Activated T-cell treated with anti-CD3 and anti-CD28 coated beads, Interleukin-2, amount 50 U/mL, for 48 hours (primary cell): Measurements from ENCODE around the gene CNTLN.

Experiments
- DNase-seq, 2 experiments: peaks; one replicate each; pipeline ENCODE4 v3.0.0-alpha.2; 2020

CNTLN gene, protein sequence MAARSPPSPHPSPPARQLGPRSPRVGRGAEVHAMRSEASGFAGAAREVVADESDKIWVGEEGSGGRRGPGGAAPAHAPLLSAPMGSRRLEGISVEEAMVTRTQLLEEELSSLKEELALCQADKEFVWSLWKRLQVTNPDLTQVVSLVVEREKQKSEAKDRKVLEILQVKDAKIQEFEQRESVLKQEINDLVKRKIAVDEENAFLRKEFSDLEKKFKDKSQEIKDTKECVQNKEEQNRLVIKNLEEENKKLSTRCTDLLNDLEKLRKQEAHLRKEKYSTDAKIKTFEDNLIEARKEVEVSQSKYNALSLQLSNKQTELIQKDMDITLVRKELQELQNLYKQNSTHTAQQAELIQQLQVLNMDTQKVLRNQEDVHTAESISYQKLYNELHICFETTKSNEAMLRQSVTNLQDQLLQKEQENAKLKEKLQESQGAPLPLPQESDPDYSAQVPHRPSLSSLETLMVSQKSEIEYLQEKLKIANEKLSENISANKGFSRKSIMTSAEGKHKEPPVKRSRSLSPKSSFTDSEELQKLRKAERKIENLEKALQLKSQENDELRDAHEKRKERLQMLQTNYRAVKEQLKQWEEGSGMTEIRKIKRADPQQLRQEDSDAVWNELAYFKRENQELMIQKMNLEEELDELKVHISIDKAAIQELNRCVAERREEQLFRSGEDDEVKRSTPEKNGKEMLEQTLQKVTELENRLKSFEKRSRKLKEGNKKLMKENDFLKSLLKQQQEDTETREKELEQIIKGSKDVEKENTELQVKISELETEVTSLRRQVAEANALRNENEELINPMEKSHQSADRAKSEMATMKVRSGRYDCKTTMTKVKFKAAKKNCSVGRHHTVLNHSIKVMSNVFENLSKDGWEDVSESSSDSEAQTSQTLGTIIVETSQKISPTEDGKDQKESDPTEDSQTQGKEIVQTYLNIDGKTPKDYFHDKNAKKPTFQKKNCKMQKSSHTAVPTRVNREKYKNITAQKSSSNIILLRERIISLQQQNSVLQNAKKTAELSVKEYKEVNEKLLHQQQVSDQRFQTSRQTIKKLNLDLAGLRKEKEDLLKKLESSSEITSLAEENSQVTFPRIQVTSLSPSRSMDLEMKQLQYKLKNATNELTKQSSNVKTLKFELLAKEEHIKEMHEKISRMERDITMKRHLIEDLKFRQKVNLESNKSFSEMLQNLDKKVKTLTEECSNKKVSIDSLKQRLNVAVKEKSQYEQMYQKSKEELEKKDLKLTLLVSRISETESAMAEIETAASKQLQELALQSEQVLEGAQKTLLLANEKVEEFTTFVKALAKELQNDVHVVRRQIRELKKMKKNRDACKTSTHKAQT (N-terminal part only)

DNA sequence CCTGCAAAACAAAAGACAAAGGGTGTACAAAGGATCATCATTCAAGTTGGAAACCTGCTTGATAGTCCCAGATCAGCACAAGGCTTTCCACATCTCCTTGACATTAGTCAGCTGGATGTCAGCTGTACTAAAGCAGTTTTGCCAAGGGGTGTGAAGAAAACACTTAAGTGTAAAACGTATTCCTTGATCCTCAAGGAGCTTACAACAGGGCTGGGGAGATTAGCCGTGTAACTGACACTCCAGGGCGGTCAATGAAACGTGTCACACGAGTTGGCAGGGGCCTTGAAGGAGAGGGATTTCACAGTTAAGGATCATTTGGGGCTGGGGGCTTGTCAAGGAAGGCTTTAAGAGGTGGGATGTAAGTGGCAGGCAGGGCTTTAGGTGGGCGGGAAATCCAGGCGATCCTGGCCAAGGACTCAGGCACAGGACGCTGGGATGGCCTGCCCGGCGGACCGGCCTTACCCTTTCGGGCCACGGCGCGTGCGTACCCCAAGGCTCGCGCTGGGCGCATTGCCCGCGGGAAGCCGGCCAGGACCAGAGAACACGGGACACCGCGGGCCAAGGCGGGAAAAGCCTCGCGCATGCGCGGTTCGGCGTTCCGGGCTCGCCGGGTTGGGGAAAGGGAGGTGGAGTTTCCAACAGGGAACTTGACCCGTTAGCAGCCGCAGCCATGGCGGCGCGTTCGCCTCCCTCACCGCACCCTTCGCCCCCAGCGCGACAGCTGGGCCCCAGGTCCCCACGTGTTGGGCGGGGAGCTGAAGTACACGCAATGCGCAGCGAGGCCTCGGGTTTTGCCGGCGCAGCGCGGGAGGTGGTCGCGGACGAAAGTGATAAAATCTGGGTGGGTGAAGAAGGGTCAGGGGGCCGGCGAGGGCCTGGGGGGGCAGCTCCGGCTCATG, at the start of gene CNTLN:
TSS of gene CNTLN (plus strand) at position 645 of the 899 bp plus-strand sequence. CDS start at position 671, 26 bp downstream.
- peak; percentile 57 to 68 for DNase-seq

DNA sequence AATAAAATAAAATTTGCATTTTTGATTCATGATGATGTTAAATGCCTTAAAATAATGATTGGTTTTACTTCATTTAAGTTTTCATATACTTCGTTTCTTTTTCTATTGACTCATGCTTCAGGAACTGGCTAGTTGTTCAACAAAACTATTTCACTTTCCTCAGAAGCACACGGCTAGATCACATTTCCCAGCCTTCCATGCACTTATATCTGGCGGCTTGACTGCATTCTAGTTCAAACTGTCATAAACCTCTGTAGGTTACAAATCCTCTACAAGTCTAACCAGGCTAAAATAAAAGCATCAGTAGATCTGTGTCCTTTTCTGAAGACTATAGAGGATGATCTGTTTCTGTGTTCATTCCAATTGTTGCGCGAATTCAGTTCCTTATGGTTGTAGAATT, 46.3 kb upstream of the CNTLN start:
- DNase-seq = no peak

DNA sequence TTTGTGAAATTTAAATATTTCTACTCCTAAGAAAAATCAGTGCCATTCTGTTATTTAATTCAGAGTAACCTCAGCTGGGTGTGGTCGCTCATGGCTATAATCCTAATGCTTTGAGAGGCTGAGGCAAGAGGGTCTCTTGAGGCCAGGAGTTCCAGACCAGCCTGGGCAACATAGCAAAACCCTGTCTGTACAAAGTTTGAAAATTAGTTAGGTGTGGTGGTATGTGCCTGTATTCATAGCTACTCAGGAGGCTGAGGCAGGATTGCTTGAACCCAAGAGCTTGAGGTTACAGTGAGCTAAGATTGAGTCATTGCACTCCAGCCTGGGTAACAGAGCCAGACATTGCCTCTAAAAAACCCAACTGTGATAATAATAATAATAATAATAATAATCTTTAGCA, 44.8 kb upstream of the CNTLN start:
- no peak for DNase-seq

DNA sequence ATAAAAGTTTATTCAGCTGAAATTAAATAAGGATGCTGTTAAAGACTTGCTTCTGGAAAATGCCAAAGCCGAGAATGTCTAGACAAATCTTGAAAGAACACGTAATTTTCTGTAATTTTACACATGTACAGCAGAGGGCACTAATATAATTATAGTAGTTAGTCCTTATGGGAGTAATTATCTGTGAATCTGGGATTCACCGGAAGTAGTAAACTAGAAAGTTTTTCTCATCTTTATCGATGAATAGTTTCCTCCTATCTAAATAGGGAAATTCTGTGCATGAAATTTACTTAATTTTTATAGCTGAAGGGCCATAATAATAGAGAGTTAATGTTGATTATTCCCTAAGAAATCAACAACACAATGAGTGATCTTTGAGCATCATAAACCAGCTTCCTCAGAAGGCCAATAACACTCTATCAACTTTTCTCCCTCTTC, 18.4 kb upstream of the CNTLN start:
- no peak for DNase-seq

DNA sequence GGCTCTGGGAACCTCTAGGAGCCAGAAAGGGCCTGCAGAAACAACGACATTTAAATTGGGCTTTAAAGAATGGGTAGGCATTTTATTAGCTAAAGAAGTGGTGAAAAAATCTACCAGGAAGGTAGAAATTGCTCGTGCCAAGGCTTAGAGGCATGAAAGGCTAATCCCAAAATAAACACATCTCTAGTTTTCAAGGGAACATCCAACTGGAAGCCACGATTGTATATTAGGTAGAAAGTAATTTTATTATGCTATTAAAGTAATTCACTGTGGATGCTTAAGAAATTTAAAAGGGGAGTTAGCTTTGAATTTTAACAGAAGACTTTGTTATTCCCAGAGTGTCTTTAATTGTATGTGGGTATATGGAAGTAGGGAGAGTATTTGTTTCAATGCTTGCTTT, 17.5 kb upstream of the CNTLN start:
- DNase-seq = no peak

DNA sequence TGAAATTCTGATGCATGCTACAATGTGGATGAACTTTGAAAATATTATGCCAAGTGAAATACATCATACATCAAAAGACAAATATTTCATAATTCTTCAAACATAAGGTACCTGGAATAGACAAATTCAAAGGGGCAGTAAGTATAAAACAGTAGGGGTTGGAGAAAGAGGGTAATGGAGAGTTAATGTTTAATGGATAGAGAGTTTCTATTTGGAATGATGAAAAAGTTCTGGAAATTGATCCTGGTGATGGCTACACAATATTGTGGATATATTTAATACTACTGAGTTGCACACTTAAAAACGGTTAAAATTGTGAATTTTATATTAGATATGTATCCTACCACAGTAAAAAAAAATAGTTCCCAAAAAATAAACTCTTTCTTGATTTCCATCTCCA, 14.6 kb upstream of the CNTLN start:
- no peak for DNase-seq

DNA sequence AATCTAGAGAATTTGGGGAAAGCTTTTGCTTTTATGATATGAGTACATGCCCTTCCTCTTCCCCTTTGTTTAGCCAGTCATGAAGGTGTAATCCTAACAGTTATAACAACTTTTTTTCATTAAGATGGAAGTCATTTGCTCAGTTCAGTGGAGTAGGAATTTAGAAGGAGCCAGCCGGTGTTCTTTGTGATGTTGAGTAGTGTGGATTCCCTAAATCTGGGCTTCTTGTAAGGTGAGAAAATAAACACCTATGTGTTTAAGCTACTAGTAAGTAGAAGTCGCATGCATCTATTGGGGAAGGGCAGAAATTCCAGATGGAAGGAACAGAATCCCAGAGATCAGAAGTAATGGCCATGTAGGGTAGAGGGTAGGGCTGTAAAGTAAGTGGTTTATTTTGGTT, 13.6 kb upstream of the CNTLN start:
- DNase-seq = no peak

DNA sequence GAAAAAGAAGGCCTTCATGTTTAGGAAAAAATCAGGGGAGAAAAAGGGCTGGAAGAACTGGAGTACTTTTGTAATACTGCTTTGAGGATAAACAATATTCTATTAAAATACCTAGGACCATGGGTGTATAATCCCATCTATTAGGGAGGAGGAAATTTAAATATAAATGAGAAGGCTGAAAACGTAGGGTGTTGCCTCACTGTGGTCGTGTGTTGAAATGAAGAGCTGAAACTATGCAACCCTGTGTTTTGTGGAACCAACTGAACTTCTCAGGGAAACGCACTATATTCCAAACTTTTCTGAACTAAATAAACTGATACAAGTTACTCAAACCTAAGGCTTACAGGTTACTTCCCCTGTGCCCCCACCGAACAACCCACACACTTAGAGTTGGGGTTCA, 4.5 kb upstream of the CNTLN start:
- DNase-seq = no peak

DNA sequence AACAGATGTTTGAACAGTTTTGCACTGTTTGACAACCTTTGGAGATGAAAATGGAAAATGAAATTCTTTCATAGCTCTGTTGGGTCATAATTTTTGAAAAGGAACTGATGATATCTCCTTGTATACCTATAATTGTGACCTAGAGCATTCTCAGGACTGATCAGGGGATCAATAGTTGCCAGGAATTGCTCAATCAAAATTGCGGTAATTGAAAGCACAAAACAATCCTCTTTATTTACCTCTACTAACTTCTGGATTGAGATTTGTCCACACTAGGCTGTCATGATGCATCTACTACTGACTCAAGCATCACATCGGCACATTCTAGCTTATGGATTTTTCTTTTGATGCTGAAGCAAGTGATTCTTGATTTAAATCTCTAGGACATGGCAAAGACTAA, 4.1 kb upstream of the CNTLN start:
- DNase-seq = no peak

DNA sequence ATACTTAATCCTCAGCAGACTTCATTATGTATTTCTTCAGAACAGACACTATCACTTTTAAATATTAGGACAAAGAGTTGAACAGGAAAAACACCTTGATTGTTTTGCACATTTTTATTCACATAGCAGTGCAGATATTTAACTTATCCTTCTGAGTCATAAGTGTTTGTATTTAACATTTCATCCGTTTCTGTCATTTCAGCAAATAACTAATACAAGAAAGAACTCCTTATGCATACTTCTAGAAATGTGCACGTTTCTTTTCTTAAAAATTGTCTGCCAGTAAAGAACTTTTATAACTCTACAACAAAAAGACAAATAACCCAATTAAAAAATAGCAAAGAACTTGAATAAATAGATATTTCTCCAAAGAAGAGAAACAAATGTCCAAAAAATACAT, 3.3 kb upstream of the CNTLN start:
- no peak for DNase-seq

DNA sequence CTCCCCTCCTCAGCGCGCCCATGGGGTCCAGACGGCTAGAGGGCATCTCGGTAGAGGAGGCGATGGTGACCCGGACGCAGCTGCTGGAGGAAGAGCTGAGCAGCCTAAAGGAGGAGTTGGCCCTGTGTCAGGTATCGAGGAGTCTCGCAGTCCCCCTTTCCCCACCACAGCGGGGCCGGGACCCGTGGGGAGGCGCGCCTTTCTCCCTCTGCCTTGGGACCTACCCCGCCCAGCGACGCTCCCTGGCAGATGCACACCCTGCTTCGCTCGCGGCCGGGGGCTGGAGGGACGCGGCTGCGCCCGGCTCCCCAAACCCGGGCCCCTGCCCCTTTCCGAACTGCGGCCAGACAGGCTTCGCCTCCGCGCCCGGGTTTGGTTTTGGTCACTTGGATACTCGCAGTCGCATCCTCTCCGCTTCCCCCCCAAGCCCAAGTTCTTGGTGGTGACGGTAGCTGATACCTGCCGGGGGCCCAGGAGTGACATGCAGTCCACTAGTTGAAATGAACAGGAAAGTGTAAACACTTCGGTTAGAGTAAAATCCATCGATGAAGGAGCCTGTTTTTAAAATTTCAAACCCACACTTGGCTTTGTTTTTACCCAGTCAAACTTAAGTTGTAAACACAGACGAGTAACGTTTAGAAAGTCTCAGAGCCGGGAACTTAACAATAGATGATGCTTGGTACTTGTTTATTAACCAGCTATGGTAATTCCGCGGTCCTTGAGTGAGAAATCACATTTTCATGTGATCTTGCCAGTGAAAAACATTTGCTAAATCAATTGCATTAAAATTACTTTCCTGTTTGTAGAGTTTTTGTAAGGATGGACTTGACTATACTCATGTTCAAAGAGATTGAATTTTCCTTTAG, 688 bp downstream of the CNTLN start:
- DNase-seq = peak; percentile 17 to 19

DNA sequence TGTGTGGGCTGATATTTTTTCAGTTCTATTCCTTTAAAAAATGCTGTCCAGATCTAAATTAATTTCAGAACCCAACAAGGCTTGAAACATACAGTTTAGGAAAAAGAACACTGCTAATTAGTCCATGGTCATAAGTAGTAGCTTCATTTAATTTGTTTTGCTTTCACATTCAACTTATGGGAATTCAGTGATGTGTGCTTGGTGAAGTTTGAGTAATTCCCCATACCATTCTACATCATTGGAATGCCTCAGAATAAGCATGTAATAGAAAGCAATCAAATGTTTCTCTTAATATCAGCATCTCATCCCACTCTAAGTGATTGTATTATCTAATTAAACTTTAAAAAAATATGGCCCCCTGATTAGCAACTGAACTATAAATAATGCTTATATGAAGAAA, 2.7 kb downstream of the CNTLN start:
- no peak for DNase-seq

DNA sequence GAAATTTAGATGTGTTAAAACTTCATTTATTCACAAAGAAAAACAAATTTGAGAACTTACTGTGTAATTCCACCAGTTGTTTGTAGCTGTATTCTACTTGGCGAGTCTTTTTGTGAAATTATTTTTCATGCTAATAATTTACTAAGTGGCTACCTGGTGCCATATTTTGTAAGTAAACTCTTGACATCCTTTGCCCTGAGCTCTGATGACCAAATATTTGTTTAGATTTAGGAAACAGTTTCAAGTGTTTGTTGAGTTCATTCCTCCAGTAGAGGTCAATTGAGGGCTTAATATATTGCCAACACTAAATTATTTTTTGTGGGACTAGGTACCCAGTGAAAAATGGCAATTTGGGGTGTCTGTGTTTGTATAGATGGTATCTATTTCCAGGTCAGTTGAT, 3.7 kb downstream of the CNTLN start:
- no peak for DNase-seq

DNA sequence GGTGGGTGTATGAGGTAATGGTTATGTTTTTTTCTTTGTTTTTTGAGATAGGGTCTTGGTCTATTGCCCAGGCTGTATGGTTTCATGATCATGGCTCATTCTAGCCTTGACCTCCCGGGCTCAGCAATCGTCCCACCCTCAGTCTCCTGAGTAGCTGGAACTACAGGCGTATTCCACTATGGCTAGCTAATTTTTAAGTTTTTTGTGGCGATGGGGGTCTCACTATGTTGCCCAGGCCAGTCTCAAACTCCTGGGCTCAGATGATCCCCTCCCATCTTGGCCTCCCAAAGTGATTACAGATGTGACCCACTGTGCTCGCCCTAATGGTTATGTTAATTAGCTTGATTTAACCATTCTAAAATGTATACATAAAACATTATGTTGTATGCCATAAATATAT, 5.6 kb downstream of the CNTLN start:
- DNase-seq = no peak

DNA sequence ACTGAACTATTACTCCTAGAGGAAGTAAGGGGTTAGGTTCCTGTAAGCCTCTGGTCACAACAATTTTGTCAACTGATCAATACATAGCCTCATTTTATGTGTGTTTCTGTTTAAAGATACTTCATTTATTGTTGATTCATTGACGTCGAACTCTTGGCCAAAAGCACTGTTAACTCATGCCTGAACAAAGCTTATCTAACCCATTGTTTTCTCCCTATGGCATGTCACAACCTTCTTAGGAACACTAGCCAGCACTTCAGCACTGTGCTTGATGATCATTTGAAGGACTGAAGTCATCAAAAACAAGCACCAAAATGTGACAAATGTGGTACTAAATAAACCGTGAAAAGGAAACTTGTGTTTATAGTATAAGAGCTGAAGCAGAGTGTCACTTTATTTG, 13.5 kb downstream of the CNTLN start:
- no peak for DNase-seq

DNA sequence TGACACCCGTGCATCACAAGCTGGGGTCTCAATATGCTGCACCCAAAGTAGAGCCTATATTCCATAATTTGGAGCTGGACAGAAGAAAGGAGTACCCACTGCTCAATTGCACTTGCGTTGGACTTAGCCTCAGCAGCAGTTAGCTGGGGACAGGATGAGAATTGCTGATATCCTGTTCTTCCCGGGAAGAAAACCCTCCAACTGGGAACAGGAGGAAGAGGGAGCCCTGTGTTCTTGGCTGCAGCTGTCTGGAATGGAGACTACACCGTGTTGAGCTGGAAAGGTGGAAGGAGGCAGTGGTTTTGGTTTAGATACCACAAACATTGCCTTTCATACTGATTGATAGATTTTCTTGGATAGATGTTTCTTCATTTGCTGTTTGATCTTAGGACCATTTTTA, 24.6 kb downstream of the CNTLN start:
- no peak for DNase-seq

DNA sequence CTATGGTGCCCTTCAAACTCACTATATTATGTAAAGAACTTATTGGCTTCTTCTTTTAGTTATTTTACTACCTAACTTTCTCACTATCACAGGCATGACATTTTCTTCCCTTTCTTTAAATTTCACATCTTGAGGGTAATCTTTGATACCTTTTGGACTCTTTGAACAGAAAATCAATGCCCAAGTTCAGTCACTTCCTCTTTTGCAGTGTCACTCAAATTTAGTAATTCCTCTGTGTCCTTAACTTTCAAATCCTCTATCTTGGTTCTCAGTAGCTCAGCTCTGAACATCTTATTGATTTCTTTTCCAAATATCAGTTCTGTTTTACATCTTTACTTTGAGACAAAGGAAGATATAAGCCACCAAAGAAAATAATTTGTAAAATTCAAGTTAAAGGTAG, 25.5 kb downstream of the CNTLN start:
- DNase-seq = no peak

DNA sequence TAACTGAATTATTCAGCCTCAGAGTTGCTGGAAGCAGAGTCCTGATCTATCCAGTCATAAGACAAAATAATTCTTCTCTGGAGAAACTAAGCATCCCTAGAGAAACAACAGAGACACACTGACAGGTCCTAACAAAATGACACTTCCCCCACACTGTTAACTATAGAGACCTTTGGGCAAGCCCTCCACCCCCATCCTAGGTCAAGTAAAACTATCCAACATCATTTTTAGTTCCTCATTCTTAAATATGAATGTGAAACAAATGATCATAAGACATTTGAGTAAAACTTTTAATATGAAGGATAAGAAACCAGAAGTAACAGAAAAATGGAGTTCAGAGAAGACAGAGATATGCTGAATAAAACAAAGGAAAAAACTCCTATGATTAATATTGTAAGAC, 30.9 kb downstream of the CNTLN start:
- DNase-seq = no peak

DNA sequence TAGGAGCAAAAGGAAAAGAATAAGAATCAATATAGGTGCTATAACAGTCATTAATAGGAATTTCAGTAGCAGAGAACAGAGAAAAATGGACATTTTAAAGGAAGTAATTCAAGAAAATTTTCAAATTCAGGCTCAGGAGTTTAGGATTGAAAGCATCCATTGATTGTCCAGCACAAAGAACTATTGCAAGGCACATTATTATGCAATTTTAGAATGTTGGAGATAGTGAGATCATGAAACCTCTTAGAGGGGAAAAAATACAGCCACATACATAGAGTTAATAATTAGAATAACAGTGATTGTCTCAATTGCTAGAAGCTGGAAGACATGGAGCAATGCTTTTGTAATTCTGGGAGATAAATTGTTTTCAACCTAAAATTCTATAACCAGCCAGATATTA, 31.5 kb downstream of the CNTLN start:
- DNase-seq = no peak

DNA sequence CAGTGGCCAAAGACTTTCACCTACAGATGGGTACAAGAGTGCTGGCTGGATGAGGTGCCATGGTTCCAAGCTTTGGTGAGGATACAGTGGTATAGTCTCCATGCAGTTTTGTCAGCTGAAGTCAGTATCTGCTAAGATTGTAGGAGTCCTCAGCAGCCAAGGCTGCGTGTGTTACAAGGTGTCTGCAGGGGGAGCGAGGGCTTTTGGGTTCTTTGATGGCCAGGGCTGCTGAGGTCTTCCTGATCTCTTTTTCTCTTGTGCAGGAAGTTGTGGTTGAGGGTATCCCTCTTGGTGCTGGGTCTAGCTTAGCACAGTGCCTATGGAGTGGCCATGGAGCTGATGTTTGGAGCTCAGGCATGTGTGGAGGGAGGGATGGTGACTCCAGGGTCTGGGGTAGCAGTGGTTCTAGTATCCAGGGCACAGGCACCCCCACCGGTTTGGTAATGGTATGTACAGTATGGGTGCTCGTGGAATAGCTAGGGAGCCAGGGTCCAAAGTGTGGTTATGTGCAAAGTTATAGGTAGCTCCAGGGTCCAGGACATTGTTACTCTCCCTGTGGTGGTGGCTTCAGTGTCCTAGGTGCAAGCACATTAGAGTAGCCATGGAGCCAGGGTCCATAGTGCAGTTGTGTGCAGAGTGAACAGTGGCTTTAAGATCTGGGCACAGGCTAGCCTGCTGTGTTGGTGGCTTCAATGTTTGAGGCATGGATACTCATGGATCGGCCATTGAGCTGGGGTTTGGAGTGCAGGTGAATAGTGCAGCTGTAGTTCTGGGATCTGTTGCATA, 36.7 kb downstream of the CNTLN start:
- no peak for DNase-seq
